ENCODE measurements around the gene APBB2.

GRCh38 chr4:41095973-41096372, 118.4 kb downstream of the APBB2 start:
- TF ChIP-seq, protein P1, sequence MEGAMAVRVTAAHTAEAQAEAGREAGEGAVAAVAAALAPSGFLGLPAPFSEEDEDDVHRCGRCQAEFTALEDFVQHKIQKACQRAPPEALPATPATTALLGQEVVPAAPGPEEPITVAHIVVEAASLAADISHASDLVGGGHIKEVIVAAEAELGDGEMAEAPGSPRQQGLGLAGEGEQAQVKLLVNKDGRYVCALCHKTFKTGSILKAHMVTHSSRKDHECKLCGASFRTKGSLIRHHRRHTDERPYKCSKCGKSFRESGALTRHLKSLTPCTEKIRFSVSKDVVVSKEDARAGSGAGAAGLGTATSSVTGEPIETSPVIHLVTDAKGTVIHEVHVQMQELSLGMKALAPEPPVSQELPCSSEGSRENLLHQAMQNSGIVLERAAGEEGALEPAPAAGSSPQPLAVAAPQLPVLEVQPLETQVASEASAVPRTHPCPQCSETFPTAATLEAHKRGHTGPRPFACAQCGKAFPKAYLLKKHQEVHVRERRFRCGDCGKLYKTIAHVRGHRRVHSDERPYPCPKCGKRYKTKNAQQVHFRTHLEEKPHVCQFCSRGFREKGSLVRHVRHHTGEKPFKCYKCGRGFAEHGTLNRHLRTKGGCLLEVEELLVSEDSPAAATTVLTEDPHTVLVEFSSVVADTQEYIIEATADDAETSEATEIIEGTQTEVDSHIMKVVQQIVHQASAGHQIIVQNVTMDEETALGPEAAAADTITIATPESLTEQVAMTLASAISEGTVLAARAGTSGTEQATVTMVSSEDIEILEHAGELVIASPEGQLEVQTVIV (IDR thresholded peaks at IDR 0.05; ENCODE audit: borderline replicate concordance, partially characterized antibody): no peak
- no peak for TF ChIP-seq EZH2 (IDR thresholded peaks at IDR 0.05; ENCODE audit: borderline replicate concordance, control insufficient read depth, low read depth, low read length)
- TF ChIP-seq SIN3A (IDR thresholded peaks at IDR 0.05; ENCODE audit: low read depth, low read length): no peak
- no peak for TF ChIP-seq USF2 (IDR thresholded peaks at IDR 0.05; ENCODE audit: borderline replicate concordance, low read depth, low read length)
- TF ChIP-seq CHD1 (IDR thresholded peaks at IDR 0.05; ENCODE audit: low read depth, low read length): no peak
- no peak for TF ChIP-seq SUPT20H (IDR thresholded peaks at IDR 0.05; ENCODE audit: borderline replicate concordance, control insufficient read depth, low read depth, low read length)
- TF ChIP-seq CTCF (IDR thresholded peaks at IDR 0.05 in 2 of 3, conservative IDR thresholded peaks at IDR 0.05 in 1 of 3; ENCODE audit: control insufficient read depth in 2 of 3, extremely low read depth in 1 of 3, insufficient read depth in 1 of 3, low read depth in 3 of 3, low read length in 3 of 3): no peak
- TF ChIP-seq, protein P2, sequence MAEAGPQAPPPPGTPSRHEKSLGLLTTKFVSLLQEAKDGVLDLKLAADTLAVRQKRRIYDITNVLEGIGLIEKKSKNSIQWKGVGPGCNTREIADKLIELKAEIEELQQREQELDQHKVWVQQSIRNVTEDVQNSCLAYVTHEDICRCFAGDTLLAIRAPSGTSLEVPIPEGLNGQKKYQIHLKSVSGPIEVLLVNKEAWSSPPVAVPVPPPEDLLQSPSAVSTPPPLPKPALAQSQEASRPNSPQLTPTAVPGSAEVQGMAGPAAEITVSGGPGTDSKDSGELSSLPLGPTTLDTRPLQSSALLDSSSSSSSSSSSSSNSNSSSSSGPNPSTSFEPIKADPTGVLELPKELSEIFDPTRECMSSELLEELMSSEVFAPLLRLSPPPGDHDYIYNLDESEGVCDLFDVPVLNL (IDR thresholded peaks at IDR 0.05; ENCODE audit: low read depth, low read length): no peak
- 0 out of 2 replicates have a peak, but pooled peaks have one; percentile 23 for TF ChIP-seq POLR2AphosphoS5 (IDR thresholded peaks at IDR 0.05; ENCODE audit: low read length)
- no peak for TF ChIP-seq POLR2A (IDR thresholded peaks at IDR 0.05; ENCODE audit: low read depth, low read length)
- no peak for TF ChIP-seq YY1 (IDR thresholded peaks at IDR 0.05; ENCODE audit: low read depth, low read length)
- TF ChIP-seq TCF7 (IDR thresholded peaks at IDR 0.05; ENCODE audit: borderline replicate concordance): no peak
